Inflammatory macrophage treated with lipopolysaccharide for 4 hours (primary cell): ENCODE measurements around the gene STPG3.
"Not testable (repeated sequence)": the region's sequence is repeated elsewhere in the genome, so short reads cannot be mapped to it uniquely, and the experiment has no call there.

Experiments
- DNase-seq: peaks from one replicate; pipeline ENCODE4 v3.0.0-alpha.2; 2020

Gene STPG3

GRCh38 chr9:137234055-137234697, 16.9 kb upstream of the STPG3 start:
- no peak for DNase-seq

- no peak for DNase-seq
These were observed 16.2 kb upstream of the STPG3 start for GRCh38 chr9:137234758-137235423.

GRCh38 chr9:137235424-137236237, 15.5 kb upstream of the STPG3 start:
- DNase-seq = no peak

- peak; percentile 81 for DNase-seq
These were observed 14.7 kb upstream of the STPG3 start for GRCh38 chr9:137236238-137236935.

GRCh38 chr9:137236936-137237421, 14.1 kb upstream of the STPG3 start:
- no peak for DNase-seq

- DNase-seq = no peak
These were observed 13.0 kb upstream of the STPG3 start for GRCh38 chr9:137237759-137238726.

- DNase-seq = not testable (repeated sequence)
These were observed 11.4 kb upstream of the STPG3 start for GRCh38 chr9:137239541-137240200.

- peak; percentile 54 for DNase-seq
These were observed 10.7 kb upstream of the STPG3 start for GRCh38 chr9:137240318-137240840.

GRCh38 chr9:137240841-137241489, 10.1 kb upstream of the STPG3 start, which contains the start of gene TUBB4B:
TUBB4B (plus strand) TSS chr9:137241287; CDS start chr9:137241361, 74 bp downstream.
- peak; percentile 100 for DNase-seq

- DNase-seq = peak; percentile 67
These were observed 9.4 kb upstream of the STPG3 start for GRCh38 chr9:137241490-137242268.

GRCh38 chr9:137242269-137243203, 8.6 kb upstream of the STPG3 start:
- no peak for DNase-seq

- not testable (repeated sequence) for DNase-seq
These were observed 7.8 kb upstream of the STPG3 start for GRCh38 chr9:137243266-137243625.

- DNase-seq = no peak
These were observed 7.2 kb upstream of the STPG3 start for GRCh38 chr9:137243626-137244485.

- DNase-seq = no peak
These were observed 6.3 kb upstream of the STPG3 start for GRCh38 chr9:137244486-137245449.

- DNase-seq = no peak
These were observed 5.3 kb upstream of the STPG3 start for GRCh38 chr9:137245450-137246421.
